ENCODE results near the gene NPTN.

GRCh38 chr15:73605759-73606436, 27.3 kb downstream of the NPTN start:
- TF ChIP-seq CTCF (IDR thresholded peaks at IDR 0.05): no peak
- no peak for TF ChIP-seq POLR2A (IDR thresholded peaks at IDR 0.05)

All from breast epithelium (tissue), 3 donors.